SJCRH30 (cell line): ENCODE results near the gene DMRTB1. TPM values are rescaled to one million over a fixed set of nuclear protein-coding genes. Genes with fewer than 3 reads are reported as not detected.
A peak's percentile ranks its signal among the peaks of the same experiment; 100 is the strongest.

Source experiments
- DNase-seq, 2 experiments: peaks; one replicate each; pipeline ENCODE4 v3.0.0-alpha.2; 2015 to 2020
- H3K27ac ChIP-seq: fragments of 250-450 bp; sonication (Bioruptor Pico); 2 replicates; pipeline ENCODE4 v1.5.1; 2020; ENCODE audit warnings: mild to moderate bottlenecking, moderate library complexity
- H3K27me3 ChIP-seq: fragments of 250-450 bp; sonication (Bioruptor Pico); 2 replicates; pipeline ENCODE4 v1.5.1; 2020; ENCODE audit warnings: mild to moderate bottlenecking, moderate library complexity
- H3K36me3 ChIP-seq: fragments of 250-450 bp; sonication (Bioruptor Pico); 2 replicates; pipeline ENCODE4 v1.5.1; 2020; ENCODE audit warnings: mild to moderate bottlenecking, moderate library complexity
- H3K4me1 ChIP-seq: fragments of 250-450 bp; sonication (Bioruptor Pico); 2 replicates; pipeline ENCODE4 v1.5.1; 2020; ENCODE audit warnings: mild to moderate bottlenecking, moderate library complexity
- H3K4me3 ChIP-seq: fragments of 250-450 bp; sonication (Bioruptor Pico); 2 replicates; pipeline ENCODE4 v1.5.1; 2020; ENCODE audit warnings: mild to moderate bottlenecking, moderate library complexity
- H3K9me3 ChIP-seq: fragments of 250-450 bp; sonication (Bioruptor Pico); replicated peaks from 2 replicates; pipeline ENCODE4 v1.5.1; 2020; ENCODE audit warnings: mild to moderate bottlenecking, moderate library complexity
- total RNA-seq: library from RNA; depleted of rRNA; stranded (reverse); fragments of >200 nt; shearing (Covaris generic); gene quantifications from 2 replicates; pipeline ENCODE4 v1.2.3, GENCODE V29; 2014

DMRTB1 gene
- total RNA-seq, 1 experiment from 2014 or later, result not detected

DNA sequence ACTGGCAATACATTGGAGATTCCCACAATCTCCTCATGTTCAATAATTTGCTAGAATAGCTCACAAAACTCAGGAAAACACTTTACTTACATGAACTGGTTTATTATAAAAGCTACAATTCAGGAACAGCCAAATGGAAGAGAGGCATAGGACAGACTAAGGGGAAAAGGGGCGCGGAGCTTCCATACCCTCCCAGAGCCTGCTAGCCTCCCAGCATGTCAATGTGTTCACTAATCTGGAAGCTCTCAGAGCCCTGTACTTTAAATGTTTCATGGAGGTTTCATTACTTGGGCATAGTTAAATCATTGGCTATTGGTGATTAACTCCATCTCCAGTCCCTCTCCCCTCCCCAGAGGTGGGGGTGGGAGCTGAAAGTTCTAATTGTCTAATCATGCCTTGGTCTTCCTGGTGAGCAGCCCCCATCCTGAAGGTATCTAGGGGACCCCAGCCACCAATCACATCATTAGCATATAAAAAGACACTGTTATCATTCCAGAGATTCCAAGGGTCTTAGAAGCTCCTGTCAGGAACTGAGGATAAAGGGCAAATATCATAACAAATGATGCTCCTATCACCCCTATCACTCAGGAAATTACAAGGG is 10.9 kb upstream of the DMRTB1 start:
- H3K9me3 ChIP-seq, result no peaks in the 10 kb centered on the region
- H3K36me3 ChIP-seq, result no peaks in the 10 kb centered on the region
- H3K27me3 ChIP-seq, result no peaks in the 10 kb centered on the region
- H3K4me1 ChIP-seq, result no peaks in the 10 kb centered on the region
- no peak overlapping the region for H3K27ac ChIP-seq
- H3K4me3 ChIP-seq, result no peak overlapping the region
- no peak for DNase-seq

DNA sequence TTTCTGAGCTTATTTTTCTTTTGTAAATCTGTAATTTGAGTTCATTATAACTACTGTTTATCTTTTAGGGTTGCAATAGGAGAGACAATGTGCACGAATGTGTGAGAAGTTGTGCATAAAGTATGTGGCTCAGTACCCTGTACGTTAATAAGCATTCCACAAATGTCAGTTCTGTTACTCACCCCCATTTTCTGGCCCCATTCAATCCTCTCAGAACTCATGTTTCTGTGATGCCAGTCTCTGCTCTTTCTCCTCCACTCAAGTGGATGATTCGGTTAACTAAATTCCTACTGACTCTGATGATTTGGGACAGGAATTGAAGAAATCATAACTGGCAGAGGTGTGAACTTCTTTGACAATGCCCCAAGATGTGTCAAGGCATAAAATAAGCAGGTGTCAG is 10.2 kb upstream of the DMRTB1 start:
- Histone ChIP-seq H3K36me3 (no peaks in the 10 kb centered on the region), H3K27me3 (peaks cover 5% of the 10 kb centered on the region; the same call in 1 of the 2 replicates), H3K4me3 (no peak overlapping the region), H3K27ac (no peak overlapping the region), H3K9me3 (no peaks in the 10 kb centered on the region), H3K4me1 (no peaks in the 10 kb centered on the region)
- DNase-seq, result no peak

DNA sequence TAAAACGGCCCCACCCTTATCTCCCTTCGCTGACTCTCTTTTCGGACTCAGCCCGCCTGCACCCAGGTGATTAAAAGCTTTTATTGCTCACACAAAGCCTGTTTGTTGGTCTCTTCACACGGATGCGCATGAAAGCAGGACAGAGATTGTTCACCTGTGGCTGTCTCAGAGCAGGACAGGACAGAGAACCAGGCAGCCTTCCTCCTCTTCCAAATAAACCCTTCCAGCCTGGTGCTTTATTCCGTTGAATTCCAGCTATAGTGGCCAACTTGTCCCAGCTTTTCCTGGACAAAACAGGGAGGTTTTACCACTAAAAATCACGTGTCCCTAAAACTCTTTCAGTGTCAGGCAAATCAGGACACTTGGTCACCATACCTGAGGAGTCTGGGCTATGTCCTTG is 9.5 kb upstream of the DMRTB1 start:
- Histone ChIP-seq H3K9me3 (no peaks in the 10 kb centered on the region), H3K4me3 (no peak overlapping the region), H3K27ac (no peak overlapping the region), H3K27me3 (peaks cover 9% of the 10 kb centered on the region; the same call in 1 of the 2 replicates), H3K4me1 (no peaks in the 10 kb centered on the region), H3K36me3 (no peaks in the 10 kb centered on the region)
- DNase-seq, result no peak

DNA sequence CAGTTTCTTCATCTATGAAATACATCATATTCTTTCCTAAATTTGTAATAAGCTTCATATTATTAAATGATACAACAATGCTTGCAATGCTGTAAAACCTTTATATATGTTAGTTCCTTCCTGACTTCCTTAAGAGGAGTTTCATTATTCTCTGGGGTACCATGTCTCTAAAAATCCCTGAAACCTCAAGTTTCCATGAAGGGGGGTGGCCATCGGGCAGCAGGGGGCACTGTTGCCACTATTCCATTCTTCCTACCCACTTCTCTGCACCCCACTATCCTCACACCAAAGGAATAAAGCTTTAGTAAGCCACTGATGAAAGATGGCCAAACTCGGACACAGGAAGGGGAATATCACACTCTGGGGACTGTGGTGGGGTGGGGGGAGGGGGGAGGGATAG is 9.0 kb upstream of the DMRTB1 start:
- Histone ChIP-seq H3K27me3 (peaks cover 9% of the 10 kb centered on the region; the same call in 1 of the 2 replicates), H3K36me3 (no peaks in the 10 kb centered on the region), H3K9me3 (no peaks in the 10 kb centered on the region), H3K4me3 (no peak overlapping the region), H3K4me1 (no peaks in the 10 kb centered on the region), H3K27ac (no peak overlapping the region)
- peak in 1 of 2 experiments; percentile 44 for DNase-seq

DNA sequence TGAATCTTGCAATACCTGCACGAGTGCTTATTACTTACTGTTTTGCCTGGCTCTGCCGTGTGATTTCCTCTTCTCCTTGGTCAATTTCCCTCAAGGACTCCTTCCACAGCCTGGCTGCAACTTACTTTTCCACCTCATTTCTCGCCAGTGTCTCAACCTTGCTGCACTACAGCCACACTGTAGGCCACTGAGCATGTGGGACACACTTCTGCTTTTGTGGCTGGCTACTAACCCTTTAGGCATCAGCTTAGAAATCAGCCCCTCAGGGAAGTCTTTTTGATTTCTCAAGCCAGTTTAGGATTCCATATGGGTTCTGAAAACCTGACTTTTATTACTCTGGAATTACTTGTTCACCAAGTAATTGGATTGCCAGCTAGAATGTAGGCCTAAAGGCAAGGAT is 5.2 kb upstream of the DMRTB1 start:
- Histone ChIP-seq H3K4me1 (no peaks in the 10 kb centered on the region), H3K27me3 (peaks cover 9% of the 10 kb centered on the region; the same call in 1 of the 2 replicates), H3K27ac (no peak overlapping the region), H3K4me3 (no peak overlapping the region), H3K36me3 (no peaks in the 10 kb centered on the region), H3K9me3 (no peaks in the 10 kb centered on the region)
- no peak for DNase-seq

DNA sequence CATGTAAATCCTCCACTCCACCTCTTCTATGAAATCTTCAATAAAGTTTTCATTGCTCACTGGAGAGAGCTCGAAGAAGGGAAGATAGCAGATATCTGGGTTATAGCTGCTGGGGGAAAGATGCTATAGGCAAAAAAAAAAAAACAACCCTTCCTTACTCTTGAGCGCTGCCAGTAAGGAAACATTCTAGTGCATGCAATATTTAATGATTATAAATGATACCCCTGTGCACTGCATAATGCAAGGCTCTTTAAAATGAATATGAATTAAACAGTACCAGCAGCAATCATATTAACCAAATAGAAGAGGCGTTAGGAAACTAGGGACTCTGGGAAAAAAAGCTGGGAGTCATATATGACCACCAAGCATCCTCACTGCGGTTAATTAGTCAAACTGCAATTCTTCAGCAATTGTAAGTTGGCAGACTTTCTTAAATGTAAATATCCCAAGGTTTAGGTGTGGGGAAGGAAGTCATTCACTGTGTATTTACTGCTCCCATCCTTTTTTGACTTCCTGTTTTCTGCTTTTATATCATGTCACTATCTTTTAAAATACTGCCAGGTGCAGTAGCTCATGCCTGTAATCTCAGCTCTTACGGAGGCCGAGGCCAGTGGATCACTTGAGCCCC is 3.7 kb upstream of the DMRTB1 start:
- H3K9me3 ChIP-seq, result no peaks in the 10 kb centered on the region
- no peaks in the 10 kb centered on the region for H3K4me1 ChIP-seq
- no peaks in the 10 kb centered on the region for H3K36me3 ChIP-seq
- DNase-seq, result no peak
- H3K27me3 ChIP-seq, result peaks cover 9% of the 10 kb centered on the region; the same call in 1 of the 2 replicates
- H3K27ac ChIP-seq, result no peak overlapping the region
- H3K4me3 ChIP-seq, result no peak overlapping the region

DNA sequence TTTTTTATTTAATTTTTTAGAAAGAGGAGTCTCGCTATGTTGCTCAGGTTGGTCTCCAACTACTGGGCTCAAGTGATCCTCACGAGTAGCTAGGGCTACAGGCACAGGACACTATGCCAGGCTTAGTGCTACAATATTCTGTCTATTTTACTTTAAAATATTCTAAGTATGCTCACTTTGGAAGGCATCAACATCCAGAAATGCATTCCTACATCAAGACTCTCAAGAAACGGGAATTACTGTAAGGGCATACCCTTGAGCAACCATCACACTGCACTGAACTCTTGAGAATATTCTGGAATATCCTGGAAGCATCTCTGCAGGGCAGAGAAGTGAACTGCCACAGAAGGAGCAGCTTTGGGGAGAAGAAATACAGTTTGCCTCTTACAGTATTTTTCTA is 565 bp upstream of the DMRTB1 start:
- Histone ChIP-seq H3K36me3 (no peaks in the 10 kb centered on the region), H3K27me3 (peaks cover 8% of the 10 kb centered on the region; the same call in 1 of the 2 replicates), H3K27ac (no peak overlapping the region), H3K4me1 (no peaks in the 10 kb centered on the region), H3K9me3 (no peaks in the 10 kb centered on the region), H3K4me3 (no peak overlapping the region)
- no peak for DNase-seq

DNA sequence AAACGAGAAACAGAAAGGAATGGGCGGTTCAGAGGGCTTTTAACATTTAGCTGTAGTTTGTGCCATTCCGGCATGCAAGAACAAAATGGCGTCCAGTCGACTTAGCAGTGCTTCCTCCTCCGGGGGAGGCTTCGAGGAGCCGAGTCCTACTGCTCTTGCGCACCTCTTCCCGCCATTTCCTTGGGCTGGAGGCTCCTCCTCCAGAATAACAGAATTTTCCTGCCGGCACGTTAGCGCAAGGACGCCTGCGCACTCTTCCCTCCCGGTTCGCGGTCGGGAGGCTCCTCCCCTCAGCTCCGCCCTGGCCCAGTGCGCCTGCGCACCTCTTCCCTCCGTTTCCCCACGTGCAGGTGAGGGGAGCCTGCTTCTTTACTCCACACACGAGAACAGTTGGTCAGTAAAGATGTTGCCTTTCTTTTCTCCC is 1.0 kb downstream of the DMRTB1 start:
- Histone ChIP-seq H3K27ac (no peak overlapping the region), H3K4me3 (no peak overlapping the region), H3K4me1 (no peaks in the 10 kb centered on the region), H3K27me3 (no peaks in the 10 kb centered on the region), H3K36me3 (no peaks in the 10 kb centered on the region), H3K9me3 (no peaks in the 10 kb centered on the region)
- DNase-seq, result no peak

DNA sequence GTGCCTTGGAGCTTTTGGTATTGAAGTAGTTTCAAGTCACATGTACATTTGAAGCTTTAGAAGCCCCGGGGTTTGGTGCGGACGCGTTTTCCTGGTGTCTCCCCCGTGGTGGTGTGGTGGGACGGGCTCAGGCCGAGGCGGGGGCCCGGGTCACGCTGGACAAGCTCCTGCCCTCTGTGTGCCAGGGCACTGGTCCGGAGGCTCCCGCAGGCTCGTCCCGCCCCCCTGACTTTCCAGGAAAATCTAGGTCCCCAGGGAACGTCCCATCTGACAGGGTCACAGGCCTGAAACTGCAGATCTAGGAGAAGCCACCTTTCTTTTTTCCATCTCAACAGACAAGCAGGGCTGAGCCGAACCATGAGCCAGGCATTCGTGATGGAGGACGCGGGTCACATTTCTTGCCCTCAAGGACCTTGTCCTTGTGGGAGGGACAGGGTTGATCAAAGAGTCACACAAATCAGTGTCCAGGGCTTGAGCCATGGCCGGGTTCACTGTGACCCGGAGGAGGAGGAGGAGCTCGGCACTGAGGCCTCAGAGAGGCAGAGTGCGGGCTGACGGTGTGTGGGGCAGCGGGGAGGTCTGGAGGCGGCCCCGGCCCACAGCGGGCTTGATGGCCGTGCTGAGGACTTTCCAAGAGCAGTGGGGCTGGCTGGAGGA is 1.6 kb downstream of the DMRTB1 start:
- Histone ChIP-seq H3K36me3 (no peaks in the 10 kb centered on the region), H3K4me1 (no peaks in the 10 kb centered on the region), H3K9me3 (no peaks in the 10 kb centered on the region), H3K27me3 (no peaks in the 10 kb centered on the region), H3K4me3 (no peak overlapping the region), H3K27ac (no peak overlapping the region)
- no peak for DNase-seq

DNA sequence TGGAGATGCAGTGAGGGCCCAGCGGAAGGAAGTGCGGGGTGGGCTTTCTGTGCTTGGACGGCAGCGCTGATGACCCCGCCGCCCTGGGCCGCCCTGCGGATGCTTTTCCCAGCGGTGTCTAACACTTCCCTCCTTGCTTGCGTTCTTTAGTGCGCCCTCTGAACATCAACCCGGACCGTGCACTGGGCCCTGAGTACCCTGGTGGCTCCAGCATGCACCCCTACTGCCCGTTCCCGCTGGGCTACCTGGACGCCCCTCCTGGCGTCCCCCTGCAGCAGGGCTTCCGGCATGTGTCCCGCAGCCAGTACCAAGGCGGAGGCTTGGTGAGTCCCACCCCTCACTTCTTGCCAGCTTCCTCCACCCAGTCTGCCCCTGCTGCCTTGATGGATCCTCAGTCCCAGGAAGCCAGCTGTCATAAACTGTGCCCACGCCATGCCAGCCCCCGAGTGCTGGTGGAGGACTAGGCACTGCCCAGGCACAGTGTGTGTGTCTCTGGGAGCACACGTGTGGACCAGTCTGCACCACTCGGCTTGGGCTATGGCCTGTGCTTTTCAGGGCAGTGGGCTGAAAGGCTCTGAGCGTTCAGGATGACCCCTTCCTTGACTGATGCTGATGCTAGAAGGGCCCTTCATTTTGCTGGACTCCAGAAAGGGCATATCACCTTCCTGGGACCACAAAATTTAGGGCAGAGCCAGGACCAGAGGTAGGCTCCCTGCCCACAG is 2.3 kb downstream of the DMRTB1 start:
- DNase-seq, result no peak
- no peaks in the 10 kb centered on the region for H3K4me1 ChIP-seq
- H3K27me3 ChIP-seq, result no peaks in the 10 kb centered on the region
- H3K9me3 ChIP-seq, result no peaks in the 10 kb centered on the region
- no peak overlapping the region for H3K4me3 ChIP-seq
- H3K36me3 ChIP-seq, result no peaks in the 10 kb centered on the region
- no peak overlapping the region for H3K27ac ChIP-seq

DNA sequence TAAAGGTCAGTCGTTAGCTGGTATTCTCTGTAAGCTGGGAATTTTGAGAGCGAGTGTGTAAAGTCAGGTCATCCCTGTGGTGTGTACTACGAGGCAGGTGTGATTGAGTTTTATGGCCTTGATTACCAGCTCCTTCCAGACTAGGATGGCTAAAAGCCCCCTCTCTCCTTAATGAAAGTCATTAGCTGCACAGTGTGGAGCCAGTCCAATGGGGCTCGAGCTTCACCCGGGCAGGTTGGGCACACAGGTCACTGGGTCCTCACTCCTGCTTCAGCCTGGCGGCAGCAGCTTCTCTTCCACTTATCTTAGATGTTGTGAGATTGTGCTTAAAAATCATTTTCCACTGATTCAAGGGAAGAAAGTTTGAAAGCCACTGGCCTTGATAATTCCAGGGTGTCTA is 3.0 kb downstream of the DMRTB1 start:
- no peak for DNase-seq
- Histone ChIP-seq H3K9me3 (no peaks in the 10 kb centered on the region), H3K27me3 (no peaks in the 10 kb centered on the region), H3K4me3 (no peak overlapping the region), H3K4me1 (no peaks in the 10 kb centered on the region), H3K27ac (no peak overlapping the region), H3K36me3 (no peaks in the 10 kb centered on the region)

DNA sequence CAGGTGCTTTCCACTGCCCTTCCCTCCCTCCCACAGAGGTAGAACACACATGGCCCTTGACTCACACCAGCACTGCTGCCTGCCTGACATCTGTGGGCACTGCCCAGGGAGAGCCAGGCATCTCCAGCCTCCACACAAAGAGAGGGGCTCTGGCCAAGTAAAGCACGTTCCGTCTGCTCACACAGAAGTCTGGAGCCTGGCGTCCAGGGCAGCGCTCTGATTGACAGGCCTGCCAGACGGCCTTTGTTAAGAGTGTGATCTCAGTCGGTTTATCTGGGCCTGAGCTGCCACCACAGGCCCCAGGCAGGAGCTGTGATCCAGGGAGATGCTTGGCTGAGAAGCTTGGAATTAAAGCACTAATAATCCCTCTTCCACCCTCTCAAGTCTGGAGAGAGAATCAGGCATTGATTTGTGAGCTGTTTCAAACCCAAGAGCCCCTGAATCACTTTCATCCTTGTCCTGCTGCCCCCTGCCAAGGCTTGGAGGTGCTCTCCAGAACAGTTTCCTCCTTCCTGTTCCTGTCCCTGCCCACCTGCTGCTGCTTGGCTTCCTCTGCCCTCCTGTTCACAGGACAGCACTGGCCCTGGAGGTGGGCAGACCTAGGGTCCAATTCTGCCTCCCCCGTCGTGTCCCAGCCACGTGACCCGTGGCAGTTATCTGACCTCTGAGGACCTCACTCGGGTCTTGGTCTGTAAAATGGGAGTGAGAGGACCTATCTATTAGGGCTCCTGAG is 3.7 kb downstream of the DMRTB1 start:
- Histone ChIP-seq H3K27me3 (no peaks in the 10 kb centered on the region), H3K36me3 (no peaks in the 10 kb centered on the region), H3K4me1 (no peaks in the 10 kb centered on the region), H3K27ac (no peak overlapping the region), H3K4me3 (no peak overlapping the region), H3K9me3 (no peaks in the 10 kb centered on the region)
- no peak for DNase-seq

DNA sequence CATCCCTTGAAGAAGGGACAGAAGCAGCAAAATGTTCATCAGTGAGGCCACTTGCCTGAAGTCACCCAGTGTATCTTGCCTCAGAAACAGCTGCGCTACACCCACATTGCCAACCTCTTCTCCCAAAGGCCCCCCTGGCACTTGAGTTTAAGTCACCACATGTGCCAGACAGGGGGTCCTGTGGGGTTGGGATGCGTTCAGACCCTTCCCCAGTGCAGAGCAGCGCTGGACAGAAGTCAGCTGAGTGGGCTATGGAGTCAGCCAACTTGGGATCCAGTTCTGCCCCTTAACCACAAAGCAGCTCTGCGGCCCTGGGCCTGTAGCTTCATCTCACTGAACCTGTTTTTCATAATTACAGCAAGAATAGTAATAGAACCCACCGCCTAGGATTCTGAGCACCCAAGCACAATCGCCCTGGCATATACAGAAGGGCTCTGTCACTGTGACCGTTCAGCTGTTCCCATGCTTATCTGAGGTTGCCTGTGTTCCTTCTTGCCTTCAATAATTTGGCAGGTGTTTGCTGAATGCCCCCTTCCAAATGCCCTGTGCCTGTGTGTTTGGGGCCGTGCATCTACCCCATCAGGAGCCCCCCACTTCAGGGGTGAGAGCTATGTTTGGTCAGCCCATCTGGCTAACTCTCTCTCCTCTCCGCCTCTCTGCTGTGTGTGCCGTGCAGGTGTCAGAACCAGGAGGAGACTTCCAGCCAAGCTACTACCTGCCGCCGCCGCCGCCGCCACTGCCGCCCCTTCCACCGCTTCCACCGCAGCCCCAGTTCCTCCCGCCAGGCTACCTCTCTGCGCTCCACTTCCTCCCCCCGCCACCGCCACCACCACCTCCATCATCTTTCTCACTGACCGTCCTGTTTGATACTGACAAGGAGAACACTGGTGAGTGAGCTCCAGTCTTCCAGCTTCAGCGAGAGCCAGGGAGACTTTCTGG is 5.0 kb downstream of the DMRTB1 start:
- H3K27me3 ChIP-seq, result peaks cover 3% of the 10 kb centered on the region; the same call in 1 of the 2 replicates
- no peak overlapping the region for H3K4me3 ChIP-seq
- H3K4me1 ChIP-seq, result no peaks in the 10 kb centered on the region
- DNase-seq, result no peak
- H3K9me3 ChIP-seq, result no peaks in the 10 kb centered on the region
- H3K36me3 ChIP-seq, result no peaks in the 10 kb centered on the region
- no peak overlapping the region for H3K27ac ChIP-seq
